ENCODE results near the gene C10orf88. TPM values are rescaled to one million over a fixed set of nuclear protein-coding genes. Genes with fewer than 3 reads are reported as not detected.

The C10orf88 gene
- total and polyA plus RNA-seq, 8 donors = 5.9 to 24.0 (median 20.0) TPM

DNA sequence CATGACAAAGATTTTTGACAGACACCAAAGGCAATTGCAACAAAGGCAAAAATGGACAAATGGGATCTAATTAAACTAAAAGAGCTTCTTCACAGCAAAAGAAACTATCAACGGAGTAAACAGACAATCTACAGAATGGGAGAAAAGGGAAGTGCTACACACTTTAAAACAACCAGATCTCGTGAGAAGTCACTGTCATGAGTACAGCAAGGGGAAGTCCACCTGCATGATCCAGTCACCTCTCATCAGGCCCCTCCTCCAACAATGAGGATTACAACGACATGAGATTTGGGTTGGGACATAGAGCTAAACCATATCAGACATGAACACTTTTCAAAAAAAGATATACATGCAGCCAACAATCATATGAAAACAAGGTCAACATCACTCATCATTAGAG, 14.7 kb upstream of the C10orf88 start:
- Histone ChIP-seq H3K36me3 (no peaks in the 10 kb centered on the region), H3K9me3 (peaks cover 0 to 31% of the 10 kb centered on the region in 2 donors), H3K4me3 (no peak overlapping the region), H3K27ac (no peak overlapping the region), H3K27me3 (no peaks in the 10 kb centered on the region), H3K4me1 (no peaks in the 10 kb centered on the region)
- TF ChIP-seq, protein P1, sequence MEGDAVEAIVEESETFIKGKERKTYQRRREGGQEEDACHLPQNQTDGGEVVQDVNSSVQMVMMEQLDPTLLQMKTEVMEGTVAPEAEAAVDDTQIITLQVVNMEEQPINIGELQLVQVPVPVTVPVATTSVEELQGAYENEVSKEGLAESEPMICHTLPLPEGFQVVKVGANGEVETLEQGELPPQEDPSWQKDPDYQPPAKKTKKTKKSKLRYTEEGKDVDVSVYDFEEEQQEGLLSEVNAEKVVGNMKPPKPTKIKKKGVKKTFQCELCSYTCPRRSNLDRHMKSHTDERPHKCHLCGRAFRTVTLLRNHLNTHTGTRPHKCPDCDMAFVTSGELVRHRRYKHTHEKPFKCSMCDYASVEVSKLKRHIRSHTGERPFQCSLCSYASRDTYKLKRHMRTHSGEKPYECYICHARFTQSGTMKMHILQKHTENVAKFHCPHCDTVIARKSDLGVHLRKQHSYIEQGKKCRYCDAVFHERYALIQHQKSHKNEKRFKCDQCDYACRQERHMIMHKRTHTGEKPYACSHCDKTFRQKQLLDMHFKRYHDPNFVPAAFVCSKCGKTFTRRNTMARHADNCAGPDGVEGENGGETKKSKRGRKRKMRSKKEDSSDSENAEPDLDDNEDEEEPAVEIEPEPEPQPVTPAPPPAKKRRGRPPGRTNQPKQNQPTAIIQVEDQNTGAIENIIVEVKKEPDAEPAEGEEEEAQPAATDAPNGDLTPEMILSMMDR (IDR thresholded peaks at IDR 0.05) = no peak
- ATAC-seq (no peak), DNase-seq (no peak)
- intact Hi-C loops (cut with DNase I) = no loop called here

- H3K36me3 ChIP-seq = no peaks in the 10 kb centered on the region
- DNase-seq = no peak
- no peak overlapping the region for H3K27ac ChIP-seq
- intact Hi-C loops (cut with DNase I) = no loop called here
- H3K9me3 ChIP-seq = peaks cover 0 to 31% of the 10 kb centered on the region in 2 donors
- no peaks in the 10 kb centered on the region for H3K4me1 ChIP-seq
- no peaks in the 10 kb centered on the region for H3K27me3 ChIP-seq
- no peak for ATAC-seq
- TF ChIP-seq, protein P1 (IDR thresholded peaks at IDR 0.05) = no peak
- H3K4me3 ChIP-seq = no peak overlapping the region
Measured at GRCh38 chr10:122966879-122967278, 12.9 kb upstream of the C10orf88 start.

GRCh38 chr10:122962405-122962804, 8.4 kb upstream of the C10orf88 start:
- Histone ChIP-seq H3K27me3 (no peaks in the 10 kb centered on the region), H3K27ac (no peak overlapping the region), H3K36me3 (no peaks in the 10 kb centered on the region), H3K9me3 (peaks cover 0 to 18% of the 10 kb centered on the region in 2 donors), H3K4me1 (no peaks in the 10 kb centered on the region), H3K4me3 (no peak overlapping the region)
- TF ChIP-seq, protein P1 (IDR thresholded peaks at IDR 0.05) = no peak
- no peak for DNase-seq
- no peak for ATAC-seq
- intact Hi-C loops (cut with DNase I) = no loop called here

DNA sequence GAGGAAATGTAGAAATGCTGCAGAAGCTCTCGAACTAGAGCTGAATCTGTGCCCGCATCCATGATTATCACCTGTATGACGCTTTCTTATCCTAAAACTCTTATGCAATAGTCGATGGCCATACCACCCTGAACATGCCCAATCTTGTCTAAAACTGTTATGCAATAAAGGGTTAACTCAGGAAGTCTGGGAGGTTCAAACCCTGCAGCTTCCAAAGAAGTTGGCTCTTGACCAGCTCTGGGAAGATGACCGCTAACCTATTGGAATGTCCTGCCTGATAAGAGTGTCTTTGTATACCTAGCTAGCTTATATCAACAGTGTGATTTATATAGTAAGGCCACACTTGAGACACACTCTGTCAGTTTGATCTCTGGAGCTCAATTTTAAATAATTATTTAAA, 3.4 kb upstream of the C10orf88 start:
- DNase-seq (no peak), ATAC-seq (no peak)
- intact Hi-C loops (cut with DNase I) = no loop called here
- no peak overlapping the region for H3K27ac ChIP-seq
- peaks cover 0 to 4% of the 10 kb centered on the region in 2 donors for H3K9me3 ChIP-seq
- H3K36me3 ChIP-seq = no peaks in the 10 kb centered on the region
- H3K4me1 ChIP-seq = peaks cover 6 to 16% of the 10 kb centered on the region in 2 donors
- H3K4me3 ChIP-seq = no peak overlapping the region
- TF ChIP-seq, protein P1 (IDR thresholded peaks at IDR 0.05) = no peak
- H3K27me3 ChIP-seq = no peaks in the 10 kb centered on the region

- H3K27me3 ChIP-seq = no peaks in the 10 kb centered on the region
- H3K4me1 ChIP-seq = peaks cover 6 to 18% of the 10 kb centered on the region in 2 donors
- TF ChIP-seq, protein P1 (IDR thresholded peaks at IDR 0.05) = no peak
- H3K27ac ChIP-seq = no peak overlapping the region
- ATAC-seq = no peak
- H3K9me3 ChIP-seq = peaks cover 0 to 4% of the 10 kb centered on the region in 2 donors
- no peak for DNase-seq
- no peaks in the 10 kb centered on the region for H3K36me3 ChIP-seq
- no peak overlapping the region for H3K4me3 ChIP-seq
- intact Hi-C loops (cut with DNase I) = no loop called here
Measured at GRCh38 chr10:122955892-122956291, 1.9 kb upstream of the C10orf88 start.
